GM18517 (cell line): Measurements from ENCODE around the gene MYO7A.

Source experiments
- ATAC-seq: cut with Tn5 transposase; IDR thresholded peaks from one replicate; pipeline ENCODE4 v1.9.1; 2021; ENCODE audit warnings: mild to moderate bottlenecking, moderate library complexity; ENCODE audit not compliant: unreplicated experiment

The MYO7A gene

GRCh38 chr11:77197626-77198320, 69.7 kb downstream of the MYO7A start:
- ATAC-seq = no peak

DNA sequence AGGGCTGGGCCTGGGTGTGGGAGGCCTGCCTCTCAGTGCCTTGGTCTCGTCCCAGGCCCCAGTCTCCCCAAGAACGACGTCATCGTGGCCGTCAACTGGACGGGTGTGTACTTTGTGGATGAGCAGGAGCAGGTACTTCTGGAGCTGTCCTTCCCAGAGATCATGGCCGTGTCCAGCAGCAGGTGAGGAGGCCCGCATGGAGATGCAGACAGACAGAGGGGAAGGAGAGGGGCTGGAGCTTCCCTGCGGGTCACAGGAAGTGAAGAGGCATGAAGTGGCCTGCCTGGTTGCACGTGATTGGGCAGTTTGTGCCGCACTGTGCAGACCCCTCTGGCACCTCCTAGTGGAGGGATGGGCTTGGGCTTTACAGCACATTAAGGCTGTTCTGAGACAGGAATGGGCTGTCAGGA, 70.4 kb downstream of the MYO7A start:
- ATAC-seq = no peak

DNA sequence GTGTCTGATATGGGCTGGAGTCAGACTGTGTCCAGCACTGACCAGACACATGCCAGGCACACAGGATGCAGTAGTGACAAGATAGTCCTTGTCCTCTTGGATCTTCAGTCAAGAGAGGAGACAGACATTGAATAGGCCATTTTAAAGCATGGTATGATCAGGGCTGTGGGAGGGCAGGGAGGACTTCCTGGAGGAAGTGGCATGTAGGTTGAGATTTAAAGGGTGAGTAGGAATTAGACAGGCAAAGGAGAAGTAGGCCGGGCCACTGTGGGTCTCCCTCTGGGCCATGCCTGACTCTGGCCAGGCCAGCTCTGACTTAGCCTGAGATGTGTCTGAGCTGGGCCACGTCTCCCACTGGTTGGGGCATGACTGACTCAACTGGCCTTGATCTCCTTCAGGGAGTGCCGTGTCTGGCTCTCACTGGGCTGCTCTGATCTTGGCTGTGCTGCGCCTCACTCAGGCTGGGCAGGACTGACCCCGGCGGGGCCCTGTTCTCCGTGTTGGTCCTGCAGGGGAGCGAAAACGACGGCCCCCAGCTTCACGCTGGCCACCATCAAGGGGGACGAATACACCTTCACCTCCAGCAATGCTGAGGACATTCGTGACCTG, 71.2 kb downstream of the MYO7A start:
- no peak for ATAC-seq

- no peak for ATAC-seq
Measured at GRCh38 chr11:77200351-77201268, 72.6 kb downstream of the MYO7A start.

- ATAC-seq = no peak
Measured at GRCh38 chr11:77201370-77201769, 73.3 kb downstream of the MYO7A start.

DNA sequence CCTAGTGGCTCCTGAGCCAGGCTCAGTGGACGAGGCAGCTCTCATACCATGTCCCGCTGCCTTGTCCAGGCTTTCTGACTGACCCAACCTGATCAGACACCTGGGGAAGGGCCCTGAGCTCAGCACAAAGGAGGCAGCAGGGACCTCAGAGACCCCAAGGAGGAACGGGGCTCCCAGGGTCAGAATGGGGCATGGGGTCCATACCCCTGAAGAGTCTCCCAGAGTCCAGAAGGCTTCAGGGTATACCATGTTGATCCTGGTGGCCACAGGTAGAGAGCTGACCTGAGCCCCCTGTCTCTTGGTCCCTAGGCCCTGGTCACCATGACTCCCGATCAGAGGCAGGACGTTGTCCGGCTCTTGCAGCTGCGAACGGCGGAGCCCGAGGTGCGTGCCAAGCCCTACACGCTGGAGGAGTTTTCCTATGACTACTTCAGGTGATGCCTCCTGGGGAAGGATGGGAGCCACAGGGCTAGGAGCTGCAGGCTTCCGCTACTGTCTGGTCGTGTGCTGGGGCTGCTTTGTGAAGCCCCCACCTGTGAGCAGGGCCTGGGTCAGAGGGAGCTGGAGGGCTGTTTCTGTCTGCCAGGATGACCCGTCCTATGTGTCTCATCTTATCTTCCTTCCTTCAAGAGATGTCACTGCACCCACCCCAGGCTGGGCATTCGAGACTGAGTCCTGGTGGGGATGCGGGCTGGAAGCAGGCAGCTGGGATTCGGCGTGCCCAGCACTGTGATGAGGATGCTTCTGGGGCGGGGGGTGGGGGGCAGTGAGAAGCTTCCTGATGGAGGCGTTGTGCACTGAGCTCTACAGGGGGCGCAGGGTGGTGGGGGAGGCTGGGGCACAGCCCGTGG, 74.2 kb downstream of the MYO7A start:
- ATAC-seq = no peak

DNA sequence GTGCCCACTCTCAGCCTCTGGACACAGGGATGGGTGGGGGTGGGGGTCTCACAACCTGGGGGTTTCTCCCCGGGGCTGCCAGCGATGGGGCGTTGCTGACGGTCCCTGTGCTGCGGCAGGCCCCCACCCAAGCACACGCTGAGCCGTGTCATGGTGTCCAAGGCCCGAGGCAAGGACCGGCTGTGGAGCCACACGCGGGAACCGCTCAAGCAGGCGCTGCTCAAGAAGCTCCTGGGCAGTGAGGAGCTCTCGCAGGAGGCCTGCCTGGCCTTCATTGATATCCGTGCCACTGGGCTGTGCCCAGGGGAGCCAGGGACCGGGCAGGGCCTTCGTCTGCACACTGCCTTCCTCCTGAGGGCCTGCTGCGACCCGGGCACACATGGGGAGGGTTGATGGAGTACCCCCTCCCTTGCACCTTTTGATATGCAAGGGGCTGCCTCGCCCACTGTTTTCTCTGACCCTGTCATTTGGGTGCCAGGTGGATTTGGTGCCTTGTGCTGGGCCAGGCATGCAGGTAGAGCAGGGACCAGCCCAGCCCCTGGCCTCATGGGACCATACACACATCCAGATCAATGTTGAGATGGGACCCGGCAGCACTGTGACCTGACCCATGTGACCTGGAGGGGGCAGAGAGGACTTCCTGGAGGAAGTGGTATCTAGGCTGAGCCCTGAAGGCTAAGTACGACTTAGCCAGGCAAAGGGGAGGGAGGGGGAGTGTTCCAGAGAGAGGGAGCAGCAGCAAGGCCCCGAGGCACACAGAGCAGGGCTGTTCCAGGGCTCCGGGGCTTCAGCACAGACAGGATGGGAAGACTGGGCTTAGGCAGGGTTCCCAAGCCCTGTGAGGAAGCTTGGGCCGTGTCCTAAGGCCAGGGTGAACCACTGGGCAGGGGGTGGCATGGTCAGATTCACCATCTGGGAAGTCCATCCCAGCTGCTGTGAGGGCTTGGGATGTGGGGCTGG, 75.2 kb downstream of the MYO7A start:
- ATAC-seq = no peak

DNA sequence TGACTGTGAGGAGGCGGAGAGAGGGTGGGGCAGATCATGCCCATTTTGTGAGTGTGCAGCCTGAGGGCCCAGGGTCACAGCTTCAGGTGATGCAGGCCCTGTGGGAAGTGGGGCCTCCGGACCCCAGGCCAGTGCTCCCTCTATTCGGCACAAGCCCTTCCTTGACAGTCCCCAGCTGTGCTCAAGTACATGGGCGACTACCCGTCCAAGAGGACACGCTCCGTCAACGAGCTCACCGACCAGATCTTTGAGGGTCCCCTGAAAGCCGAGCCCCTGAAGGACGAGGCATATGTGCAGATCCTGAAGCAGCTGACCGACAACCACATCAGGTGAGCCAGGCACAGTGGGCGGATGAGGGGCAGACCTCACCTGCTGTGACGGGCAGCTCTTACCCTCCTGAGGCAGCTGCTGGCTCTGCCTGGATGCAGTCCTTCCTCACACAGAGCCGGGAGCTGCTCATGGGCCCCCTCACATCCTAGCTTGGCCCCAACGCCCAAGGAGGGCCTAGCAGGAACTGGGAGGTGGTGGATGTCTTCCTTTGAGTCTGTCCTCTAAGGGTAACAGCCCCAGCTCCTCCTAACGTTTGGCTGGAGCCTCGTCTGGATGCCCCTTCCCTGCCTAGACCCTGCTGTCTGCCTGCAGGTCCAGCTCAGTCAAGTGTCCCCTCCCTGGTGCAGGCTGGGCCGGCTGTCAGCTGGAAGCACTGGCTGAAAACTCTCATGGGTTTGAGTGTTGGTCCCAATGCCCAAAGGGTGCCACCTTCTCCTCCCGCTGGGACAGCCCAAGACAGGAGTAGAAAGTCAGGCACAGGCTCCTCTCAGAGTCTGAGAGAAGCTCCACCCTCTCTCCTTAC, 76.1 kb downstream of the MYO7A start:
- no peak for ATAC-seq

- no peak for ATAC-seq
Measured at GRCh38 chr11:77204754-77205466, 76.9 kb downstream of the MYO7A start.

- no peak for ATAC-seq
Measured at GRCh38 chr11:77205467-77206263, 77.6 kb downstream of the MYO7A start.

DNA sequence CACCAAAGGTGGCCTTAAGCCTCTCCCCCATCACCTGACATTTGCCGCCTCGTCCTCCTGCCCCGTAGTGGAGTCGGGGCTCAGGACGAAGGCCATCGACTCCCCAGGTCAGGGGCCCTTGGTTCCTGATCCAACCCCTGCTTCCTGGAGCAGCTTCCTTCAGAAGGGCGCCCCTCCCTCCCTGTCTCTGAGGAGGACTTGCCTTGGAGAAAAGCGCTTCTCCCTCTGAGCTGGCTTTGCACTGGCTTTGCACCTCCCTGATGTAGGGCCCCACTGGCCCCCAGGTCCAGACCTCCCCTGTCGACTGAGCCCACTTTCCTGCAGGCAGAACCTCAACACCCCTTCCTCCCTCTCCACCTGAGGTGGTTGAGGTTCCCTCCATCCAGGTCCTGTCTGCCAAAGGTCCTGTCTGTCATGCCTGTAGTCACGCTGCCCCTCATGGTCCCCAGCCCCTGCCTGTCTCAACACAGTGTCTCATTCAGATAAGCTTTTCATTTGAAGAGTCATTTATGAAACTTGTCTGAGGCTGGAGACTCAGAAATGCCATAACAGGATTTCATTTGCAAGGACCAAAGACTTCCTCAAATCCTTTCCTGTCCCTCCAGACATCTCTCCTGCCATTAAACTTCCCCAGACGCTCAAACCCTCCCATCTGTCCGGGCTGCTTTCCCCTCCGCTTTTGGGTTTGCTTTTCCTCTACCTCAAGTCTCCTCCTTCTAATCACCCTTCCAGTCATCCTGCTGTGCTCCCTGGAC, 78.4 kb downstream of the MYO7A start:
- no peak for ATAC-seq

- no peak for ATAC-seq
Measured at GRCh38 chr11:77207019-77207485, 79.0 kb downstream of the MYO7A start.

DNA sequence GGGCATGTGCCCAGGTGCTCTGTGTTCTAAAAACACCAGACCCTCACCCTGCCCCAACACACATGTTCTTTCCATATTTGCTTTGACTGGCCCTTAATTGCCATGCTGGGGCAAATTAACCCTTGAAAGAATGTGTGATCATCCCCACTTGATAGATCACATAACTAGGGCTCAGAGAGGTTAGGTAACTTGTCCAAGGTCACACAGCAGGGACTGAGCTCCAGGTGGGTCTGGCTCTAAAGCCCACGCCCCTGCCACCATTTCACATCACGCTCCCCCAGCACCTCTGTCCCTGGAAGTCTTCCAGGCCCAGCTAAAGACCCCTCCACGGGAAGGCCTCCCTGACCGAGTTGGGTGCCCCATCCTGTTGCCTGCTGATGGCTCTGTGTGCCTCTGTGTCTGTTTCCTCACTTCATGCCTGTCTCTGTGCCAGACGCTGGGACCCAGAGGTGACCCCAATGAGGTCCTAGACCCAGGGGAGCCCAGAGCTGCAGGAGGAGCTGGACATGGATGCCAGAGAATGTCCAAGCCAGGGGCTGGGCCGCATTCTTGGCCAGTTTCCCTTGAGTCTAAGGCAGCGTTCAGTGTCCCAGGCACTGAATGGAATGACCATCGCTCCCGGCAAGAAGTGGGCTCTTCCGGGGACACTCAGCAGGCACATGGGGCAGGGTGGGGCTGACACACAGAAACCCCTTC, 79.7 kb downstream of the MYO7A start:
- no peak for ATAC-seq

GRCh38 chr11:77208535-77208934, 80.5 kb downstream of the MYO7A start:
- no peak for ATAC-seq

- no peak for ATAC-seq
Measured at GRCh38 chr11:77209663-77210062, 81.6 kb downstream of the MYO7A start.

GRCh38 chr11:77211040-77211451, 83.0 kb downstream of the MYO7A start:
- no peak for ATAC-seq
